IgD-negative memory B cell (primary cell): ENCODE data around the gene TIPARP. TPM values are rescaled to one million over a fixed set of nuclear protein-coding genes. Genes with fewer than 3 reads are reported as not detected.
"Not testable (repeated sequence)": the region's sequence is repeated elsewhere in the genome, so short reads cannot be mapped to it uniquely, and the experiment has no call there.

Experiments used
- H3K27ac Mint-ChIP-seq, 3 donors: one replicate each; pipeline ENCODE4 v1.8.0; 2020 to 2022; ENCODE audit warnings: mild to moderate bottlenecking in 3 of 3, mixed read lengths in 3 of 3, moderate library complexity in 1 of 3
- H3K27me3 Mint-ChIP-seq: one replicate; pipeline ENCODE4 v1.8.0; 2021; ENCODE audit warnings: mixed read lengths
- H3K36me3 Mint-ChIP-seq: one replicate; pipeline ENCODE4 v1.8.0; 2020; ENCODE audit warnings: mild to moderate bottlenecking, mixed read lengths
- H3K4me1 Mint-ChIP-seq, 3 donors: one replicate each; pipeline ENCODE4 v1.8.0; 2020 to 2022; ENCODE audit warnings: mixed read lengths in 3 of 3, mild to moderate bottlenecking in 1 of 3
- H3K4me3 Mint-ChIP-seq, 4 donors: one replicate each; pipeline ENCODE4 v1.8.0; 2020 to 2022; ENCODE audit warnings: mild to moderate bottlenecking in 4 of 4, mixed read lengths in 4 of 4, moderate library complexity in 3 of 4
- H3K9me3 Mint-ChIP-seq, 3 donors: one replicate each; pipeline ENCODE4 v1.8.0; 2020 to 2021; ENCODE audit warnings: mixed read lengths in 3 of 3, mild to moderate bottlenecking in 1 of 3
- polyA plus RNA-seq: library from polyadenylated mRNA; unstranded; fragments of 300-500 nt; fragmentation: Illumina TruSeq; gene quantifications from one replicate; pipeline ENCODE4 v1.2.3, GENCODE V29; 2021

TIPARP gene
- polyA plus RNA-seq, 1 donor from 2014 or later, result 12.6 TPM

DNA sequence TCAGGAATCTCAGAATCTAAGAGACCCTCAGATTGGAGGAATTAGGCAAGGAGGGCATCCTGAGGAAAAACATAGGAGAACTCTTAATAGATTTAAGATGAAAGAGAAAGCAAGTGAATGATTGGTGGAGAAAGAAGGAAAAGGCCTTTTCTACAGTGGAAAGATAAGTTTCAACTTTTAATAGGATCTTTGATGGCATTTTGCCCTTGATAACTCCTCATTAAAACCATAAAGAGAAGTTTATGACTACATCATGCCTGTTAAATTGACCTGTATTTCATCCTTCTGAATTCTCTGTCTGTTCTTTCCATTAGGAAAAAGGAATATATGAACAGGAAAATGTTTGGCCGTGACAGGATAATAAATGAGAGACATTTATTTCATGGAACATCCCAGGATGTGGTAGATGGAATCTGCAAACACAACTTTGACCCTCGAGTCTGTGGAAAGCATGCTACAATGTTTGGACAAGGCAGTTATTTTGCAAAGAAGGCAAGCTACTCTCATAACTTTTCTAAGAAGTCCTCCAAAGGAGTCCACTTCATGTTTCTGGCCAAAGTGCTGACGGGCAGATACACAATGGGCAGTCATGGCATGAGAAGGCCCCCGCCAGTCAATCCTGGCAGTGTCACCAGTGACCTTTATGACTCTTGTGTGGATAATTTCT, 30.1 kb downstream of the TIPARP start:
- H3K27me3 Mint-ChIP-seq, result no peaks in the 10 kb centered on the region
- peaks cover 9 to 31% (median 20%) of the 10 kb centered on the region in 3 donors for H3K4me1 Mint-ChIP-seq
- peak overlapping the region in 1 of 3 donors; percentile 12 for H3K27ac Mint-ChIP-seq
- peaks cover 8% of the 10 kb centered on the region for H3K36me3 Mint-ChIP-seq
- peak overlapping the region in 1 of 4 donors; percentile 17 for H3K4me3 Mint-ChIP-seq
- H3K9me3 Mint-ChIP-seq, result no peaks in the 10 kb centered on the region

DNA sequence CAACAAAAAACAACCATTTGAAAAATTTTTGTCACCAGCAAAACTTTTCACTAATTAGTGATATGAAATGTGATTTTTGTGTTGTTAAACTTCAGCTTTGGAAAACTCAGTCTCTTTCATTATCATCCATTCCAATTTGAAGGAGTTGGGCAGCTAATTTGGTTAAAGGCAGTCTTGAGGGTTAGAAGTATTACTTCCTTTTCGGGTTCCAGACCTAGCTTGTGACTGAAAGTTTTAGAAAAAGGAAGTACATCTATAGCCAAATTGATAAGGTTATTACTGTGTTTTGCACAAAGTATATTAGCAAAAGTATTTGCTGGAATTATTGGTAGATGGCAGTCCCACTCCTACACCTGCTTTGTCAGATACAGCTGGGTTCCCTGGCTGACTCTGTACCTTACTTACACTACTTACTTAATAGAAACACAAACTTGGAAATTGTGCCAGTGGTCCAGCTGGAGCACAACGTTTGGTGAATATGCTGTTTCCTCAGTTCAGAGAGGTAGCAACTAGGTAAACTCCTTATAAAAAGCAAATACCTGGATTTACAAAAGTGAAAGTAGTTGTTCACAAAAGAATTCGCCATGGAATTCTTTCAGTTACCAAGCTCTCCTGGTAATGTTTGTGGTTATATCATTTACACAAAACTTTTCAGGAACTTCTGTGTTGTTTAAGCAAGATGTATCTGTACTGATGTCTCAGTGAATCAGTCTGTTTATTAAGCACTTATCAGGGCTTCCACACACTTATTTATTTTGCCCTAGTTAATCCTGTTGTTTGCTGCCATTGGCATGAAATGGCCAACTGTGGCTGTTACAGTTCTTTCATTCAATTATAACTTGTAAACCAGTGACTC, 31.6 kb downstream of the TIPARP start:
- Mint-ChIP-seq H3K4me3 (peak overlapping the region in 1 of 4 donors; percentile 80), H3K9me3 (no peaks in the 10 kb centered on the region), H3K27me3 (no peaks in the 10 kb centered on the region), H3K27ac (no peak overlapping the region), H3K4me1 (peaks cover 9 to 31% (median 19%) of the 10 kb centered on the region in 3 donors), H3K36me3 (peaks cover 15% of the 10 kb centered on the region)

DNA sequence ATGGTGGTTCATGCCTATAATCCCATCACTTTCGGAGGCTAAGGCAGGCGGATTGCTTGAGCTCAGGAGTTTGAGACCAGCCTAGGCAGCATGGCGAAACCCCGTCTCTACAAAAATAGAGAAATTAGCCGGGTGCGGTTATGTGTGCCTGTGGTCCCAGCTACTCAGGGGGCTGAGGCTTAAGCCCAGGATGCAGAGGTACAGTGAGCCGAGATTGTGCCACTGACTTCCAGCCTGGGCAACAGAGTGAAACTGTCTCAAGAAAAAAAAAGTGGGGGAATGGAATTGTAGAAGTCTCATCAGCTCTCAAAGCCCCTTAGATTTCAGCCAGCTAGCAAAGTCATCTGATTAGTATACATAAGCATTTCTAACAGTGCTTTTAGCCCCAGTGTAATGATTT, 33.2 kb downstream of the TIPARP start:
- Mint-ChIP-seq H3K36me3 (peaks cover 16% of the 10 kb centered on the region), H3K9me3 (no peaks in the 10 kb centered on the region), H3K27me3 (no peaks in the 10 kb centered on the region), H3K27ac (no peak overlapping the region), H3K4me3 (no peak overlapping the region), H3K4me1 (peaks cover 8 to 20% (median 18%) of the 10 kb centered on the region in 3 donors)

DNA sequence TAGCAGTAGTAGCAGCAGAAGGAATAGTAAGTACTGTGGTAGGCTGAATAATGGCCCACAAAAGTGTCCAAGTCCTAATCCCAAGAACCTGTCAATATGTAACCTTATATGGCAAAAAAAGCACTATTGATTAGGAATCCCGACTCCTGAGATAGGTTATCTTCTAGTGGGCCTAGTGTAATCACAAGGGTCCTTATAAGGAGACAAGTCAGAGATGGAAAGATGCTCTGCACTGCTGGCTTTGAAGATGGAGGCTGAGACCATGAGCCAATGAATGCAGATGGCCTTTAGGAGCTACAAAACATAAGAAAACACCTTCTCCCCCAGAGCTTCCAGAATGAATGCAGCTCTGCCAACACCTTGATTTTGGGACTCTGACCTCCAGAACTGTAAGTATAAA, 36.0 kb downstream of the TIPARP start:
- Mint-ChIP-seq H3K4me3 (no peak overlapping the region), H3K27ac (peak overlapping the region in 1 of 3 donors; percentile 32), H3K4me1 (peaks cover 5 to 10% (median 8%) of the 10 kb centered on the region in 3 donors), H3K9me3 (no peaks in the 10 kb centered on the region), H3K36me3 (peaks cover 8% of the 10 kb centered on the region), H3K27me3 (no peaks in the 10 kb centered on the region)

DNA sequence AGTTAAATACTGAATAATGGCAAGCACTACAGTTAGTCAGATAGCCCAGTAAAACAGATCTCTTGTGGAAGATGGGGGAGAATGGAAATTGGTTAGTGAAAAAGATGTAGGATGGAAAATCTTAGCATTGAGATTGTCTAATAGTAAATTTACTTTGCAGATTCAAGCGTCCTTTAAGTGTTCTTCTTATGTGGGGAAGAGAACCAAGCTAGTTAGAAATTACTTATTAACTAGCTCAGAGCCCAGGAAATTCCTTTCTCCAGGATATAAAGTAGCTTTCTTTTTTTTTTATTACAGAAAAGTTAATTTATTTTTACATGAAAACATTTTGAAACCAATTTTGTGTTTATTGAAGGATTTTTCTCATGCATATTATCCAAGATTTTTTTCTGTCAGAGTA, 36.7 kb downstream of the TIPARP start:
- H3K27ac Mint-ChIP-seq, result no peak overlapping the region
- no peaks in the 10 kb centered on the region for H3K27me3 Mint-ChIP-seq
- peaks cover 8% of the 10 kb centered on the region for H3K36me3 Mint-ChIP-seq
- H3K9me3 Mint-ChIP-seq, result no peaks in the 10 kb centered on the region
- H3K4me1 Mint-ChIP-seq, result peaks cover 0 to 3% (median under 1%) of the 10 kb centered on the region in 3 donors
- no peak overlapping the region for H3K4me3 Mint-ChIP-seq

DNA sequence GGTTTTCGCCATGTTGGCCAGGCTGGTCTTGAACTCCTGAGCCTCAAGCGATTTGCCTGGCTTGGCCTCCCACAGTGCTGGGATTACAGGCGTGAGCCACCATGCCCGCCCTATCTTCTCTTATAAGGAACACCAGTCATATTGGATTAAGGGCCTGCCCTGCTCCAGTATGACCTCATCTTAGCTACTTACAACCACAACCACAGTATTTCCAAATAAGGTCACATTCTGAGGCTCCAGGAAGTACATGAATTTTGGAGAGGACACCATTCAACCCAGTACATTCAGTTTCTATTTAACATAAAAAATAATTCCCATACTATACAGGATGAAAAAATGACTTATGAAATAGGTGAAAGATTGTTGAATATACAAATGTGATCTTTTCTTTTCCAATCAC, 37.6 kb downstream of the TIPARP start:
- not testable (repeated sequence) for H3K4me3 Mint-ChIP-seq, H3K27ac Mint-ChIP-seq, H3K9me3 Mint-ChIP-seq, H3K27me3 Mint-ChIP-seq, H3K36me3 Mint-ChIP-seq, H3K4me1 Mint-ChIP-seq

DNA sequence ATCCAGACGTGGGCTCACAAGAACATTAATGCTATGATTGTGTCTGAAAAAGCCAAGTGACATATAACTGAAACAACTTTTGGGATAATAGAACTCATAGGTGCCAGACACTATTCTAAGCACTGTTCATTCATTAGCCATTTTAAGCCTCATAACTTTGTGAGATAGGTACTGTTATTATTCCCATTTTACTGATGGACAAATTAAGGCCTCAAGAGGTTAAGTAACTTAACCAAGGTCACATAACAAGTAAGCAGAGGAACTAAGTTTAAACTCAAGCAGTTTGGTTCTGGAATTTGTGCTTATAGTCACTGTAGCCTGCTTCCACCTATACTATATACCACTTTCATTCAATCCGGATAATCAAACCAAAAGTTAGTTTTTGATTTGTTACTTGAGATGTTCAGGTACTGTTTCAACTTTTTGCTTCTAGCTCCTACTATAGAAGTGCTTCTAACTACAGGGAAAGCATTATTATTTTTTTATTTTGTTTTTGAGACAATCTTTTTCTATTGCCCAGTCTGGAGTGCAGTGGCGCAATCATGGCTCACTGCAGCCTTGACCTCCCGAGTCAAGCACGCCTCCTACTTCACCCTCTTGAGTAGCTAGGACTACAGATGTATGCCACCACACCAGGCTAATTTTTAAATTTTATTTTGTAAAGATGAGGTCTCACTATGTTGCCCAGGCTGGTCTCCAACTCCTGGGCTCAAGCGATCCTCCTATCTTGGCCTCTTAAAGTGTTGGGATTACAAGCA, 41.9 kb downstream of the TIPARP start:
- Mint-ChIP-seq H3K4me1 (no peaks in the 10 kb centered on the region), H3K27ac (no peak overlapping the region), H3K36me3 (peaks cover 1% of the 10 kb centered on the region), H3K27me3 (no peaks in the 10 kb centered on the region), H3K4me3 (no peak overlapping the region), H3K9me3 (no peaks in the 10 kb centered on the region)

DNA sequence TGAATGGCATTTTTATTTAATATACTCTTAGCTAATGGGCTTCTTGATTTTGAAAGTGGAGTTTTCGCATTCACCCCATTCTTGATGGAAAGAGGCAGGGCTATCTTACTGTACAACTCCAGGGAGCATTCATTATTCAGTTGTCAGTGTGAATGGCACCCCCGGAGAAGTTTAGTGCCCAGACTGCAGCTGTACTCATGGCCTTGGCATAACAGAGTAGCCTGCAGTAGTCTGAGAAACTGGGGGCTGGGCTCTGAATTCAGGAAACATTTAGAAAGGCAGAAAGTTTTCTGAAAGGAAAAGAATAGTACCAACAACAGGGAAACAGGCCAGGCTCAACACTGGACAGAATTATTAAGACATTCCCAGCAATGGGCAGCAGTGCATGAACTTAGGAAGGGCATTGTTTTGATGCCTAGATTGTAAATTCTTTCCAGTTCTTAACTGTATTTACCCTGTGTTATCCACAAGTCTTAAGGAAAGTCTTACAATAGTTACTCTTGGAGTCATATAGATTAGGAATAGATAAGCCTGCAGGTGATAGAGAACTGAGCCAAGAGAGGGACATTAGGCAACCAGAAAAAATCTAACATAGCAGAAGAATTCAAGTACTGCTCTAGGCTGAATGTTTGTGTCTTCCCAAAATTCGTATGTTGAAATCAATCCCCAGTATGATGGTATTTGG, 44.4 kb downstream of the TIPARP start:
- no peaks in the 10 kb centered on the region for H3K27me3 Mint-ChIP-seq
- H3K4me1 Mint-ChIP-seq, result no peaks in the 10 kb centered on the region
- peaks cover 1% of the 10 kb centered on the region for H3K36me3 Mint-ChIP-seq
- no peaks in the 10 kb centered on the region for H3K9me3 Mint-ChIP-seq
- no peak overlapping the region for H3K27ac Mint-ChIP-seq
- no peak overlapping the region for H3K4me3 Mint-ChIP-seq

DNA sequence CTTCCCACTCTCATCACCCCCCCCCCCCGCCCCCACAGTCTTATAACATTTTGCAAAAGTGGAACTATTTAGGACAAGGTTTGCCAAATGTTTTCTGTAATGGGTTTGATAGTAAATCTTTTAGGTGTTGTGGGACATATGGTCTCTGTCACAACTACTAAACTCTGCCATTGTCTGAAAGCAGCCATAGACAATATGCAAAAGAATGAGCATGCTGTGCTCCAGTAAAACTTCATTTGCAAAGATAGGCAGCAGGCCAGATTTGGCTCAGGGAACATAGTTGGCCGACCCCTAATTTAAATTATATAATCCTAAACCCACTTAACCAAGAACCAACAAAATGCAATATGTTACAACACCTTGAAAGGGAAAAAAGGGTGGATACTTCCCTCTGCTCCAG, 46.4 kb downstream of the TIPARP start:
- H3K4me3 Mint-ChIP-seq, result no peak overlapping the region
- no peaks in the 10 kb centered on the region for H3K27me3 Mint-ChIP-seq
- no peak overlapping the region for H3K27ac Mint-ChIP-seq
- H3K4me1 Mint-ChIP-seq, result peaks cover 0 to 3% (median 1%) of the 10 kb centered on the region in 3 donors
- H3K9me3 Mint-ChIP-seq, result peaks cover 0 to 1% (median 0%) of the 10 kb centered on the region in 3 donors
- peaks cover 1% of the 10 kb centered on the region for H3K36me3 Mint-ChIP-seq

DNA sequence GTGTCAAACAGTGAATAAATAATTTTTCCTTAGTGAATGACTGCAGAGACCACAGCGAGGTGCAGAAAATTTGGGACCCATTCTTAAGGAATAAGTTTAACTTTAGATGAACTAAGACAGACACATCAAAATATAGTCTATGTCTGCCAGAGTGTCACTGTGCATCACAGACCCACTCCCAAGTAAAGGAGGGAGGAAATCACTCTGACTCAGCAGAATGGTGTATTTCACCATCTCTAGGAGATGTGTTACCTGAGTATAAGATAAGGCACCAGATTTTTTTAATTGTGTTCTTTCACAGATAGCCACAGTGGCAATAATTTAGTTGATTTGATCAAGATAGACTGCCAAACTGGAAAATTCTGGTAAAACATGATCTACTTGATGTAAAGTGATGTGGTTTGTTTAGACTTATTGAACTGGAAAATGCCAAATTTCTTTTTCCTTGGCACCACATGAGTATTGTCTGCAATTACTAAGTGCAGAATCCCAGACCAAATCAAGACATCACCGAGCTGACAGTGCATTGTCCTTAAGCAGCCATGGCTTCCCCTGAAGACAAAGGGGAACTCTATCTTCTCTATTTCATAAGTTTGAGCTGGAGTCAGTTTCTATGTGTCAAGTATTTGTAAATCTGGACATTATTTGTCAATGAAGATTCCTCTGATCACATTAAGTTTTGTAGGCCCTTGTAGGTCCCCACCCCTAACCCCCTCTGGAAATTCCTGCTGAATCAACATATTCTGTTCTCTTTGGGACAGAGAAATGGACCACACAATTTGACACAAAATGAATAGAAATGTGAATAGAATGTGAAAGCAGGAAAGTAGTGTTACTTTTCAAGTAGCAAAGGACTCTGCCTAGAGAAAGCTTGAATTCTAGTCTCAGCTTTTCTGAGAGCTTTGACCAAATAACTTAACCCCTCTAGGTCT, 47.6 kb downstream of the TIPARP start:
- peaks cover 0 to 4% (median 1%) of the 10 kb centered on the region in 3 donors for H3K4me1 Mint-ChIP-seq
- H3K27me3 Mint-ChIP-seq, result no peaks in the 10 kb centered on the region
- H3K4me3 Mint-ChIP-seq, result no peak overlapping the region
- H3K36me3 Mint-ChIP-seq, result no peaks in the 10 kb centered on the region
- peaks cover 0 to 1% (median 0%) of the 10 kb centered on the region in 3 donors for H3K9me3 Mint-ChIP-seq
- H3K27ac Mint-ChIP-seq, result no peak overlapping the region

DNA sequence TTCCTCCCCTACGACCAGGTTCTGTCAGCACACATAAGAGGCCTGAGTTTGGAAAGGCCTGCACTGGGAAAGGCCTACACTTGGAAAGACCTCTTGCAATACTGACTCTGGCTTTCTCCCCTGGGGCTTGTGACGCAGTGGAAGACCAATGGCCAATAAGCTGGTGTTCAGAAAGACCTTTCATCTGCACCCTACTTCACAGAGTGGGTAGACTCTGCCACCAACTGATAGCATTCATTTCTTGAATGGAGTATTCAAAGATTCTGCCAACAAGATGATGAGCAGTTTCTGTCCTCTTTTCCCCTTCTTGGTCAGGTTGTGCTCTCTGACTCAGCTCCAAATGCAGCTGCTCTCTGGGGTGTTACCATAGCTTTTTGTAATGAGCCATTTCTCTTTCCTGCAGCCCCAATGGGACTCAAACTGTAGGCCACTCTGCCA, 48.8 kb downstream of the TIPARP start:
- peaks cover 5 to 8% (median 6%) of the 10 kb centered on the region in 3 donors for H3K4me1 Mint-ChIP-seq
- H3K9me3 Mint-ChIP-seq, result peaks cover 0 to 1% (median 0%) of the 10 kb centered on the region in 3 donors
- H3K4me3 Mint-ChIP-seq, result no peak overlapping the region
- H3K27me3 Mint-ChIP-seq, result no peaks in the 10 kb centered on the region
- no peak overlapping the region for H3K27ac Mint-ChIP-seq
- H3K36me3 Mint-ChIP-seq, result no peaks in the 10 kb centered on the region

DNA sequence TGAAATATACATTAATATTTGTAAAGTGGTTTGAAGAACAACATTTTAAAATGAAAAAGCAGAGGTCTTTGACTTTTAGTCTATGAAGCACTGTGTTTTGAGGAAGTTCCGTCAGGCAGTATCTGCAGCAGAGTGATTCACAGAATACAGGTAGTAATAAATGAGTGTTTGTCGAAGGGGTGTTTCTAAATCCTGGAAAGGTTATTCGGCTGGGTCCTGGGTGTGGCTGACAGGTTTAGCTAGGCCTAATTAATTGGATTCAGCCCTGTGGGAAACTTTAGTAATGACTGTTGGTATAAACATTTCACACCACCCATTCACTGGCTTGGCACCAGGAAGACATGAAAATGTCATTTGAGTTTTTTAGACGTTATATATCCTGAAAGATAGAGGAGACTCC, 51.3 kb downstream of the TIPARP start:
- H3K4me3 Mint-ChIP-seq, result no peak overlapping the region
- peaks cover 5 to 8% (median 6%) of the 10 kb centered on the region in 3 donors for H3K4me1 Mint-ChIP-seq
- H3K27me3 Mint-ChIP-seq, result no peaks in the 10 kb centered on the region
- H3K9me3 Mint-ChIP-seq, result peaks cover 0 to 1% (median 1%) of the 10 kb centered on the region in 3 donors
- no peak overlapping the region for H3K27ac Mint-ChIP-seq
- no peaks in the 10 kb centered on the region for H3K36me3 Mint-ChIP-seq

DNA sequence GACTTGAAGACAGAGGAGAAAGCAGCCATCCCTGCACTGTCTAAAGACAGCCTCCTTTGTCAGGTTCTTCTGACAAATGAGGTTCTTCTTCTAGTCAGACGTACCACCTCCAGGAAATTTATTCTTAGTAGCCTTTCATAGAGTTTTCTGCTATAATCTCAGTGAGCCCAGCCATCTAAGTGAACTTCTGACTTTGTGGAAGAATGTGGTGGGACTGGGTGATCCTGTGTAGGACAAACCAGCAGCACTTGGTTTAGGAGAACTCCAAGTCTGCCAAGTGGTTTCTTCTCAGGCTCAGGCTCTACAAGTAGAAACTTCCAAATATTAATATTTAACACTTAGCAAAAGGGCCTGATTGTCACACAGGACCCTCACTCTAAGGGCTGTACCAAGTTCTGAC, 52.1 kb downstream of the TIPARP start:
- no peaks in the 10 kb centered on the region for H3K27me3 Mint-ChIP-seq
- H3K9me3 Mint-ChIP-seq, result peaks cover 0 to 1% (median 1%) of the 10 kb centered on the region in 3 donors
- no peak overlapping the region for H3K4me3 Mint-ChIP-seq
- H3K27ac Mint-ChIP-seq, result no peak overlapping the region
- peaks cover 1% of the 10 kb centered on the region for H3K36me3 Mint-ChIP-seq
- H3K4me1 Mint-ChIP-seq, result peaks cover 5 to 8% (median 6%) of the 10 kb centered on the region in 3 donors
